Lung (tissue), 12 donors: ENCODE measurements around the gene FAM234B. TPM values are rescaled to one million over a fixed set of nuclear protein-coding genes. Genes with fewer than 3 reads are reported as not detected.
"Not testable (repeated sequence)": the region's sequence is repeated elsewhere in the genome, so short reads cannot be mapped to it uniquely, and the experiment has no call there.

Source experiments
- ATAC-seq: fragments of 200-7000 bp; cut with Tn5 transposase; one replicate; pipeline ENCODE4 v1.9.1; 2020; ENCODE audit warnings: moderate number of reproducible peaks; ENCODE audit not compliant: insufficient read depth, low FRiP score
- DNase-seq, 3 donors: peaks; one replicate each; pipeline ENCODE4 v3.0.0-alpha.2; 2013 to 2017
- H3K27ac ChIP-seq, 2 donors: one replicate each; pipeline ENCODE4 v1.5.1; 2013; ENCODE audit warnings: mild to moderate bottlenecking in 2 of 2, moderate library complexity in 2 of 2, control low read depth in 1 of 2, inconsistent platforms in 1 of 2, low read depth in 1 of 2, low read length in 1 of 2
- H3K27me3 ChIP-seq, 3 donors: one replicate each; pipeline ENCODE4 v1.5.1; 2013; ENCODE audit warnings: low read length in 2 of 3; ENCODE audit not compliant: control insufficient read depth in 3 of 3, insufficient read depth in 3 of 3
- H3K36me3 ChIP-seq, 4 donors: one replicate each; pipeline ENCODE4 v1.5.1; 2013; ENCODE audit warnings: low read length in 4 of 4, mild to moderate bottlenecking in 1 of 4, moderate library complexity in 1 of 4; ENCODE audit not compliant: control insufficient read depth in 4 of 4, insufficient read depth in 4 of 4
- H3K4me1 ChIP-seq, 5 donors: one replicate each; pipeline ENCODE4 v1.5.1; 2013; ENCODE audit warnings: low read length in 5 of 5, mild to moderate bottlenecking in 2 of 5, moderate library complexity in 1 of 5; ENCODE audit not compliant: control insufficient read depth in 5 of 5, insufficient read depth in 5 of 5
- H3K4me3 ChIP-seq: one replicate; pipeline ENCODE4 v1.5.1; 2013; ENCODE audit warnings: mild to moderate bottlenecking, control low read depth, moderate library complexity
- H3K9ac ChIP-seq, 2 donors: one replicate each; pipeline ENCODE4 v1.5.1; 2013; ENCODE audit warnings: low read length in 2 of 2, control low read depth in 1 of 2; ENCODE audit not compliant: insufficient read depth in 1 of 2
- H3K9me3 ChIP-seq, 4 donors: one replicate each; pipeline ENCODE4 v1.5.1; 2013; ENCODE audit warnings: low read length in 3 of 4, mild to moderate bottlenecking in 1 of 4, moderate library complexity in 1 of 4; ENCODE audit not compliant: control insufficient read depth in 4 of 4, insufficient read depth in 3 of 4
- WGBS, 2 donors: extraction: QIAGEN DNeasy Blood & Tissue Kit; methylation state at CpG; one replicate each; pipeline ENCODE4 v1.1.7; 2013; 5-methylcytosine and 5-hydroxymethylcytosine counted together
- polyA plus RNA-seq, 2 donors: library from polyadenylated mRNA; stranded (reverse); fragments of 200-250 nt; gene quantifications; one replicate each; pipeline ENCODE4 v1.2.1, GENCODE V29; 2013
- total RNA-seq, 2 donors: library from RNA; depleted of rRNA in 1 of 2; stranded (reverse); fragments of >200 nt in 1 of 2; gene quantifications; one replicate each; pipeline ENCODE4 v1.2.1, GENCODE V29; 2014 to 2021
- TF ChIP-seq, protein P1 (sequence below): IDR thresholded peaks from 2 replicates; pipeline ENCODE4 v1.5.1; 2012; ENCODE audit warnings: mild to moderate bottlenecking; ENCODE audit errors: control extremely low read depth, extremely low read depth
- donor health status: control.
- donor health status: control.
- donor health status: Bipolar disorder and iron deficiency.
- donor health status: healthy.
- donor health status: DM: yes; HTN: yes; CAD: no.

Gene FAM234B
- total and polyA plus RNA-seq, 4 donors, result 1.4 to 10.4 (median 6.3) TPM

GRCh38 chr12:13046964-13047363 lies 2.8 kb downstream of the FAM234B start:
- H3K9me3 ChIP-seq, result no peaks in the 10 kb centered on the region
- no peak overlapping the region for H3K9ac ChIP-seq
- H3K4me1 ChIP-seq, result peaks cover 0 to 9% (median 0%) of the 10 kb centered on the region in 5 donors
- H3K4me3 ChIP-seq, result no peak overlapping the region
- H3K27me3 ChIP-seq, result peaks cover 0 to 3% (median 0%) of the 10 kb centered on the region in 3 donors
- 67 to 74% methylated on average over 1 of the region's 1 CpG for WGBS, 2 donors
- no peak for ATAC-seq
- TF ChIP-seq, protein P1, sequence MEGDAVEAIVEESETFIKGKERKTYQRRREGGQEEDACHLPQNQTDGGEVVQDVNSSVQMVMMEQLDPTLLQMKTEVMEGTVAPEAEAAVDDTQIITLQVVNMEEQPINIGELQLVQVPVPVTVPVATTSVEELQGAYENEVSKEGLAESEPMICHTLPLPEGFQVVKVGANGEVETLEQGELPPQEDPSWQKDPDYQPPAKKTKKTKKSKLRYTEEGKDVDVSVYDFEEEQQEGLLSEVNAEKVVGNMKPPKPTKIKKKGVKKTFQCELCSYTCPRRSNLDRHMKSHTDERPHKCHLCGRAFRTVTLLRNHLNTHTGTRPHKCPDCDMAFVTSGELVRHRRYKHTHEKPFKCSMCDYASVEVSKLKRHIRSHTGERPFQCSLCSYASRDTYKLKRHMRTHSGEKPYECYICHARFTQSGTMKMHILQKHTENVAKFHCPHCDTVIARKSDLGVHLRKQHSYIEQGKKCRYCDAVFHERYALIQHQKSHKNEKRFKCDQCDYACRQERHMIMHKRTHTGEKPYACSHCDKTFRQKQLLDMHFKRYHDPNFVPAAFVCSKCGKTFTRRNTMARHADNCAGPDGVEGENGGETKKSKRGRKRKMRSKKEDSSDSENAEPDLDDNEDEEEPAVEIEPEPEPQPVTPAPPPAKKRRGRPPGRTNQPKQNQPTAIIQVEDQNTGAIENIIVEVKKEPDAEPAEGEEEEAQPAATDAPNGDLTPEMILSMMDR, result no peak
- H3K27ac ChIP-seq, result no peak overlapping the region
- DNase-seq, result no peak
- no peaks in the 10 kb centered on the region for H3K36me3 ChIP-seq

GRCh38 chr12:13049816-13050215 lies 5.6 kb downstream of the FAM234B start:
- Histone ChIP-seq H3K9me3 (no peaks in the 10 kb centered on the region), H3K9ac (no peak overlapping the region), H3K36me3 (no peaks in the 10 kb centered on the region), H3K27ac (no peak overlapping the region), H3K27me3 (no peaks in the 10 kb centered on the region), H3K4me3 (no peak overlapping the region), H3K4me1 (peaks cover 0 to 8% (median 0%) of the 10 kb centered on the region in 5 donors)
- DNase-seq (no peak), ATAC-seq (no peak)
- WGBS, 2 donors, result 60 to 66% methylated on average over 3 of the region's 3 CpGs
- TF ChIP-seq, protein P1, result no peak

DNA sequence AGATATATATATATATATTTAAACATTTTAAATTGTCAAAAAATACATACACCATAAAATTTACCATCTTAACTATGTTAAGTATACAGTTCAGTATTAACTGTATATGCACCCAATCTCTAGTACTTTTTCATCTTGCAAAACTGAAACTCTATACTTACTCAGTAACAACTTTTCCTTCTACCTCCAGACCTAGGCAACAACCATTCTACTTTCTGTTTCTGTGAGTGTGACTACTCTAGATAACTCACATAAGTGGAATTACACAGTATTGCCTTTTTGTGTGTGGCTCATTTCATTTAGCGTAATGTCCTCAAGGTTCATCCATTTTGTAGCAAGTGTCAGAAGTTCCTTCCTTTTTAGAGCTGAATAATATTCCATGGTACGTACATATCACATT lies 8.2 kb downstream of the FAM234B start:
- Histone ChIP-seq H3K36me3 (peaks cover 0 to 3% (median 1%) of the 10 kb centered on the region in 4 donors), H3K9ac (no peak overlapping the region), H3K27ac (no peak overlapping the region), H3K9me3 (no peaks in the 10 kb centered on the region), H3K27me3 (no peaks in the 10 kb centered on the region), H3K4me1 (peaks cover 0 to 8% (median 0%) of the 10 kb centered on the region in 5 donors), H3K4me3 (no peak overlapping the region)
- ATAC-seq (no peak), DNase-seq (no peak)
- WGBS, 2 donors, result 47 to 49% methylated on average over 2 of the region's 2 CpGs
- TF ChIP-seq, protein P1, result no peak

- 96% methylated on average over 6 of the region's 6 CpGs for WGBS, 2 donors
- not testable (repeated sequence) for H3K27ac ChIP-seq, H3K4me1 ChIP-seq, H3K4me3 ChIP-seq, H3K9ac ChIP-seq, DNase-seq, ATAC-seq, H3K27me3 ChIP-seq, H3K9me3 ChIP-seq, H3K36me3 ChIP-seq
Observed at GRCh38 chr12:13053617-13054016, 9.4 kb downstream of the FAM234B start.
